ENCODE data around the gene TRPM2. TPM values are rescaled to one million over a fixed set of nuclear protein-coding genes. Genes with fewer than 3 reads are reported as not detected.

TRPM2 gene
- total and polyA plus RNA-seq, 10 of the 15 experiments (the other 5 are each of a cell fraction or from before 2014, with no cell fraction given): 0.03 to 9.1 (median 2.6) TPM

DNA sequence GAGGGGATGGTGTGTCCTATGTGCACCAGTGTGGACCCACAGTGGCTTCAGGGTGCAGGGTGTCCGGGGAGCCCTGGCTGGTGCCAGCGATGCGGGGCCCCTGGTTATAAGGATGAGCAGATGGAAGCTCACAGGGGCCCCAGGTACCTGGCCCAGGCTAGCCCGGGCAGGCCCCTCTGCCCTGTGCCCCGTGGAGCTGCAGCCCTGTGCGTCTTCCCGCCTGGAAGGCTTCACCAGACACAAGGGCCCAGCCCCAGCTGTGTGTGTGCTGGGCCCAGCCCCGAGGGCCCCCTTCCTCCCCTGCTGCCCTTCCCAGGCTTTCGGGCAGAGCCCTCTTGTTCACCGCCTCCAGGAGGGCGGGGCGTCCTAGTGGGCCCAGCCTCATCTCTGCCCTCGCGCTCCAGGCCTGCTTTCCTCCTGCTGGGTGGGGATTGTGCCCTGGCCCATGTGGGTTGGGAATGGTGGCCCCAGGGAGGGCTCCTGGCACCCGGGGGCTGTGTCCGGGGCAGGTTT is 37.7 kb upstream of the TRPM2 start:
- Histone ChIP-seq H3K4me2 (ENCODE audit: control insufficient read depth, insufficient read depth) (no peak overlapping the region), H3K9me3 (replicated peaks; ENCODE audit: control insufficient read depth, insufficient read depth, low read length) (no peaks in the 10 kb centered on the region), H2AFZ (ENCODE audit: control insufficient read depth, low read depth, low read length) (no peak overlapping the region), H3K79me2 (ENCODE audit: control insufficient read depth, insufficient read depth, low read length) (no peaks in the 10 kb centered on the region), H3K4me3 (no peak overlapping the region), H3K36me3 (ENCODE audit: control insufficient read depth in 2 of 2, insufficient read depth in 2 of 2, low read length in 1 of 2) (peaks cover 22 to 52% of the 10 kb centered on the region in 2 experiments; a peak in 3 of 4 replicates), H3K9ac (ENCODE audit: control insufficient read depth, insufficient read depth, low read length) (no peak overlapping the region), H4K20me1 (ENCODE audit: control insufficient read depth, insufficient read depth) (no peaks in the 10 kb centered on the region), H3K4me1 (ENCODE audit: control insufficient read depth, insufficient read depth, low read length) (no peaks in the 10 kb centered on the region), H3K27ac (ENCODE audit: control insufficient read depth, insufficient read depth) (no peak overlapping the region), H3K27me3 (replicated peaks in 1 of 2; ENCODE audit: control insufficient read depth in 2 of 2, insufficient read depth in 2 of 2, low read length in 1 of 2) (no peaks in the 10 kb centered on the region)
- in situ Hi-C loops (cut with MboI): no loop called here
- ChIA-PET POLR2A (no interaction called here), RAD21 (ENCODE audit: unreplicated experiment) (no interaction called here), CTCF (interaction anchor here (1.4 kb wide), 1 partner anchor 11 kb away, joined by 4 read pairs; no protein-coding TSS in a partner anchor), SMC1A (ENCODE audit: uncharacterized antibody, unreplicated experiment) (interaction anchor here (1.0 kb wide), 1 partner anchor 12 kb away, joined by 3 read pairs; no protein-coding TSS in a partner anchor)
- intact Hi-C loops (cut with micrococcal nuclease; ENCODE audit: unreplicated experiment): no loop called here
- TF ChIP-seq RCOR1 (conservative IDR thresholded peaks at IDR 0.05; ENCODE audit: low read depth, low read length) (no peak), HDAC2 (IDR thresholded peaks at IDR 0.05) (no peak), SIN3A (IDR thresholded peaks at IDR 0.05; ENCODE audit: low read depth, low read length) (no peak), RAD51 (IDR thresholded peaks at IDR 0.05) (no peak), SP1 (IDR thresholded peaks at IDR 0.05; ENCODE audit: low read depth, low read length) (no peak), ZZZ3 (IDR thresholded peaks at IDR 0.05; ENCODE audit: control insufficient read depth, insufficient read length, low read depth) (no peak), NR2C1 (IDR thresholded peaks at IDR 0.05) (no peak), EP300 (IDR thresholded peaks at IDR 0.05; ENCODE audit: borderline replicate concordance in 1 of 2, control insufficient read depth in 1 of 2, low read depth in 2 of 2, low read length in 2 of 2) (no peak), HCFC1 (IDR thresholded peaks at IDR 0.05; ENCODE audit: low read length) (no peak), TCF3 (IDR thresholded peaks at IDR 0.05; ENCODE audit: borderline replicate concordance, insufficient read depth, low read depth, low read length) (no peak), SREBF2 (IDR thresholded peaks at IDR 0.05; ENCODE audit: low read length) (no peak), WRNIP1 (IDR thresholded peaks at IDR 0.05; ENCODE audit: borderline replicate concordance, low read depth, low read length) (no peak), ZNF217 (IDR thresholded peaks at IDR 0.05) (no peak), ZSCAN29 (IDR thresholded peaks at IDR 0.05) (no peak), YBX1 (IDR thresholded peaks at IDR 0.05) (no peak)
- TF ChIP-seq, protein P1, sequence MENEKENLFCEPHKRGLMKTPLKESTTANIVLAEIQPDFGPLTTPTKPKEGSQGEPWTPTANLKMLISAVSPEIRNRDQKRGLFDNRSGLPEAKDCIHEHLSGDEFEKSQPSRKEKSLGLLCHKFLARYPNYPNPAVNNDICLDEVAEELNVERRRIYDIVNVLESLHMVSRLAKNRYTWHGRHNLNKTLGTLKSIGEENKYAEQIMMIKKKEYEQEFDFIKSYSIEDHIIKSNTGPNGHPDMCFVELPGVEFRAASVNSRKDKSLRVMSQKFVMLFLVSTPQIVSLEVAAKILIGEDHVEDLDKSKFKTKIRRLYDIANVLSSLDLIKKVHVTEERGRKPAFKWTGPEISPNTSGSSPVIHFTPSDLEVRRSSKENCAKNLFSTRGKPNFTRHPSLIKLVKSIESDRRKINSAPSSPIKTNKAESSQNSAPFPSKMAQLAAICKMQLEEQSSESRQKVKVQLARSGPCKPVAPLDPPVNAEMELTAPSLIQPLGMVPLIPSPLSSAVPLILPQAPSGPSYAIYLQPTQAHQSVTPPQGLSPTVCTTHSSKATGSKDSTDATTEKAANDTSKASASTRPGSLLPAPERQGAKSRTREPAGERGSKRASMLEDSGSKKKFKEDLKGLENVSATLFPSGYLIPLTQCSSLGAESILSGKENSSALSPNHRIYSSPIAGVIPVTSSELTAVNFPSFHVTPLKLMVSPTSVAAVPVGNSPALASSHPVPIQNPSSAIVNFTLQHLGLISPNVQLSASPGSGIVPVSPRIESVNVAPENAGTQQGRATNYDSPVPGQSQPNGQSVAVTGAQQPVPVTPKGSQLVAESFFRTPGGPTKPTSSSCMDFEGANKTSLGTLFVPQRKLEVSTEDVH (IDR thresholded peaks at IDR 0.05; ENCODE audit: low read depth, partially characterized antibody): no peak
- TF ChIP-seq, protein P2, sequence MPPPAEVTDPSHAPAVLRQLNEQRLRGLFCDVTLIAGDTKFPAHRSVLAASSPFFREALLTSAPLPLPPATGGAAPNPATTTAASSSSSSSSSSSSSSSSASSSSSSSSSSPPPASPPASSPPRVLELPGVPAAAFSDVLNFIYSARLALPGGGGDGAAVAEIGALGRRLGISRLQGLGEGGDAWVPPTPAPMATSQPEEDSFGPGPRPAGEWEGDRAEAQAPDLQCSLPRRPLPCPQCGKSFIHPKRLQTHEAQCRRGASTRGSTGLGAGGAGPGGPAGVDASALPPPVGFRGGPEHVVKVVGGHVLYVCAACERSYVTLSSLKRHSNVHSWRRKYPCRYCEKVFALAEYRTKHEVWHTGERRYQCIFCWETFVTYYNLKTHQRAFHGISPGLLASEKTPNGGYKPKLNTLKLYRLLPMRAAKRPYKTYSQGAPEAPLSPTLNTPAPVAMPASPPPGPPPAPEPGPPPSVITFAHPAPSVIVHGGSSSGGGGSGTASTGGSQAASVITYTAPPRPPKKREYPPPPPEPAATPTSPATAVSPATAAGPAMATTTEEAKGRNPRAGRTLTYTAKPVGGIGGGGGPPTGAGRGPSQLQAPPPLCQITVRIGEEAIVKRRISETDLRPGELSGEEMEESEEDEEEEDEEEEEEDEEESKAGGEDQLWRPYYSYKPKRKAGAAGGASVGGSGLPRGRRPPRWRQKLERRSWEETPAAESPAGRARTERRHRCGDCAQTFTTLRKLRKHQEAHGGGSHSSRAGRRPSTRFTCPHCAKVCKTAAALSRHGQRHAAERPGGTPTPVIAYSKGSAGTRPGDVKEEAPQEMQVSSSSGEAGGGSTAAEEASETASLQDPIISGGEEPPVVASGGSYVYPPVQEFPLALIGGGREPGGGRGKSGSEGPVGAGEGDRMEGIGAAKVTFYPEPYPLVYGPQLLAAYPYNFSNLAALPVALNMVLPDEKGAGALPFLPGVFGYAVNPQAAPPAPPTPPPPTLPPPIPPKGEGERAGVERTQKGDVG (CRISPR knock-in tag; IDR thresholded peaks at IDR 0.05): no peak
- TF ChIP-seq, protein P3, sequence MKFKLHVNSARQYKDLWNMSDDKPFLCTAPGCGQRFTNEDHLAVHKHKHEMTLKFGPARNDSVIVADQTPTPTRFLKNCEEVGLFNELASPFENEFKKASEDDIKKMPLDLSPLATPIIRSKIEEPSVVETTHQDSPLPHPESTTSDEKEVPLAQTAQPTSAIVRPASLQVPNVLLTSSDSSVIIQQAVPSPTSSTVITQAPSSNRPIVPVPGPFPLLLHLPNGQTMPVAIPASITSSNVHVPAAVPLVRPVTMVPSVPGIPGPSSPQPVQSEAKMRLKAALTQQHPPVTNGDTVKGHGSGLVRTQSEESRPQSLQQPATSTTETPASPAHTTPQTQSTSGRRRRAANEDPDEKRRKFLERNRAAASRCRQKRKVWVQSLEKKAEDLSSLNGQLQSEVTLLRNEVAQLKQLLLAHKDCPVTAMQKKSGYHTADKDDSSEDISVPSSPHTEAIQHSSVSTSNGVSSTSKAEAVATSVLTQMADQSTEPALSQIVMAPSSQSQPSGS (IDR thresholded peaks at IDR 0.05; ENCODE audit: low read length): no peak
- 97% methylated on average over 14 of the region's 16 CpGs for WGBS (ENCODE audit: insufficient coverage, insufficient replicate concordance, low lambda C conversion rate, missing lambda C conversion rate)
- no peak for ATAC-seq
- no TSS peak for BruUV-seq (replicated peaks)
- no peak for DNase-seq (ENCODE audit: low read depth, low spot score)
- FAIRE-seq: no peak
